Measurements from ENCODE around the gene CPNE7.
A peak's percentile ranks its signal among the peaks of the same experiment; 100 is the strongest.

The CPNE7 gene

DNA sequence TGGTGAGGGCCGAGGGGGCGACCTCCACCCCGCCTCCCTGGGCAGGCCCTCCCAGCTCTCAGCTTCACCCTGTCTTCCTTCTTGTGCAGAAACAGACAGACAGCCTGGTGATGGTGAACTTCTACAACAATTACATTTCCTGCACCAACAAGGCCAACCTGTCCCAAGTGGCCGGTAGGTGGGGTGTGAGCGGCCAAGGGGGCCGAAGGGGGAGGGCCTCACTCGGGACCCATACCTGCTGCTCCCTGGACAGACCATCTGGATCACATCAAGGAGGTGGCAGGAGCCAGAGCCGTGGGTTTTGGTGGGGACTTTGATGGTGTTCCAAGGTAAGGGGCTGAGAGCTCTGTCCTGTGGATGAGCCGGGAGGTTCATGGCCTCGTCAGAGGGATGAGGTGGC, 61.8 kb downstream of the CPNE7 start:
- no peak overlapping the region for H3K4me3 Mint-ChIP-seq
- H3K27ac Mint-ChIP-seq, result no peak overlapping the region
- DNase-seq (ENCODE audit: low spot score in 2 of 2), result no peak
- peaks cover 3% of the 10 kb centered on the region for H3K27me3 Mint-ChIP-seq
- no peaks in the 10 kb centered on the region for H3K36me3 Mint-ChIP-seq
- H3K9me3 Mint-ChIP-seq, result no peaks in the 10 kb centered on the region
- peaks cover 6% of the 10 kb centered on the region for H3K4me1 Mint-ChIP-seq
- no peak for ATAC-seq (ENCODE audit: low read depth)

DNA sequence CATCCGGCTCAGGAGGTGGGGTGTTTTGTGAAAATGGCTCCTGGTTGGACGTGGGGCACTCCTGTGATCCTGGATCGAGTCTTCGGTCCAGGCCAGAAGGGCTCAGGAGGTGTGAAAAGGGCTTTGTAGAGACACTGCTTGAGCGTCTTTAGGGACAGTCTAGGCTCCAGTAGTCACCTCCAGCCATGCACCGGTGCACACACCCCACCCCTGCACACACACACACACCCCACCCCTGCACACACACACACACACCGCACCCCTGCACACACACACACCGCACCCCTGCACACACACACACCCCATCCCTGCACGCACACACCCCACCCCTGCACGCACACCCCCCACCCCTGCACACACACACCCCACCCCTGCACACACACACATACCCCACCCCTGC, 62.9 kb downstream of the CPNE7 start:
- no peak overlapping the region for H3K27ac Mint-ChIP-seq

DNA sequence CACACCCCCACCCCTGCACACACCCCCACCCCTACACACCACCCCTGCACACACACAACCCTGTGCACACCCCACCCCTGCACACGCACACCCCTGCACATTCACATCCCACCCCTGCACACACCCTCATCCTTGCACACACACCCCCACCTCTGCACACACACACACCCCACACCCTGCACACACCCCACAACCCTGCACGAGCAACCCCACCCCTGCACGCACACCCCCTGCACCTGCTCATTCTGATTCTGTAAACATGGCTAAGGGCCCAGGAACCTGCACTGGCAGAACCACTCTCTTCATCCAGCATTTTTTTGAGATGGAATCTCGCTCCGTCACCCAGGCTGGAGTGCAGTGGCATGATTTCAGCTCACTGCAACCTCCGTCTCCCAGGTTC, 63.8 kb downstream of the CPNE7 start:
- peaks cover 6% of the 10 kb centered on the region for H3K4me1 Mint-ChIP-seq
- DNase-seq (ENCODE audit: low spot score in 2 of 2) (no peak), ATAC-seq (ENCODE audit: low read depth) (no peak)
- peaks cover 2% of the 10 kb centered on the region for H3K27me3 Mint-ChIP-seq
- H3K9me3 Mint-ChIP-seq, result no peaks in the 10 kb centered on the region
- no peak overlapping the region for H3K4me3 Mint-ChIP-seq
- no peak overlapping the region for H3K27ac Mint-ChIP-seq
- H3K36me3 Mint-ChIP-seq, result no peaks in the 10 kb centered on the region

More for the DNA sequence above, 62.9 kb downstream of the CPNE7 start:
- Mint-ChIP-seq H3K4me1 (peaks cover 6% of the 10 kb centered on the region), H3K36me3 (no peaks in the 10 kb centered on the region), H3K27me3 (peaks cover 2% of the 10 kb centered on the region), H3K4me3 (no peak overlapping the region), H3K9me3 (no peaks in the 10 kb centered on the region)
- ATAC-seq (ENCODE audit: low read depth) (no peak), DNase-seq (ENCODE audit: low spot score in 2 of 2) (no peak)

DNA sequence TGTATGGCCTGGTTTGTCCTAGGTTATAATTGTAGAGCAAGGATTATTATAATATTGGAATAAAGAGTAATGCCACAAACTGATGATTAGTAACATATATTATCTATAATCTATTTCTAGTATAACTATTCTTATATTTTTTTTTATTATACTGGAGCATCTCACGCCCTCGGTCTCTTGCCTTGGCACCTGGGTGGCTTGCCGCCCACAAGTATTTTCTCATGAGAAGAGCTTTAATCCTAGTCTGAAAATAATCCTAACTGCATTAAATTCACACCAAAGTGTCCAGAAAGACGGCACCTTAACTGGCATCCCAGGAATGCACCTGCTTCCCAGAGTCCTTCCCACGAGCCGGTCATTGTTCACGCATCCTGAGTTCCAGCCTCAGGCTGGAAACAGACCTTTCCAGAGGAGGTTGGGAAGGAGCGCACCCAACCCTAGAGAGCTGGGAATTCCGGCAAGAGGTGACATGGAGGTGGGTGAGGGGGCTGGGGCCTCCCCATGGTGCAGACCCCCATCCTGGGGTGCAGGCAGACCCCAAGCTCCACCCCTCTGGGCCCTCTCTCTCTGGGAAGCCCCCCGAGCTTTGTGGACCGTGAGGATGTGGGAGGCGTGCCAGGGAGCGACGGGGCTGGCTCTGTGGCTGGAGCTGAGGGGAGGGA, 66.0 kb downstream of the CPNE7 start:
- Mint-ChIP-seq H3K27ac (no peak overlapping the region), H3K4me1 (peaks cover 6% of the 10 kb centered on the region), H3K36me3 (peaks cover 11% of the 10 kb centered on the region), H3K27me3 (peaks cover 2% of the 10 kb centered on the region), H3K4me3 (no peak overlapping the region), H3K9me3 (no peaks in the 10 kb centered on the region)
- ATAC-seq (ENCODE audit: low read depth) (no peak), DNase-seq (ENCODE audit: low spot score in 2 of 2) (no peak)

DNA sequence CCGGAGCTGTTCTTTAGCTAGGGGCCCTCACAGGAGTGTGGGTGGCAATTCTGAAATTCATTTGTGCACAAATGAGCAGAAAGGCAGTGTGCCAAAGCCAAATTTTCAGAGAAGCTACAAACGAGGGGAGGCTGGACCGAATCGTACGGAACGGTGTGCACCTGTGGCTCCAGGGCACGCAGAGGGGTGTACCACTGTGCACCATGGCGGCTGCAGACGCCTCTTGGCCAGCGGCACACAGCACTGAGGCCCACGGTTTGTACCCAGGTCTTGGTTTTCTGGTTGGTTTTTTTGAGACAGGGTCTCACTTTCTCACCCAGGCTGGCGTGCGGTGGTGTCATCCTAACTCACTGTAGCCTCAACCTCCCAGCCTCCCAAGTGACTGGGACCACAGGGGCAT, 67.0 kb downstream of the CPNE7 start:
- H3K27ac Mint-ChIP-seq, result no peak overlapping the region
- ATAC-seq (ENCODE audit: low read depth), result no peak
- peaks cover 14% of the 10 kb centered on the region for H3K36me3 Mint-ChIP-seq
- H3K4me3 Mint-ChIP-seq, result no peak overlapping the region
- no peak for DNase-seq (ENCODE audit: low spot score in 2 of 2)
- no peaks in the 10 kb centered on the region for H3K9me3 Mint-ChIP-seq
- H3K27me3 Mint-ChIP-seq, result peaks cover 2% of the 10 kb centered on the region
- peaks cover 6% of the 10 kb centered on the region for H3K4me1 Mint-ChIP-seq

DNA sequence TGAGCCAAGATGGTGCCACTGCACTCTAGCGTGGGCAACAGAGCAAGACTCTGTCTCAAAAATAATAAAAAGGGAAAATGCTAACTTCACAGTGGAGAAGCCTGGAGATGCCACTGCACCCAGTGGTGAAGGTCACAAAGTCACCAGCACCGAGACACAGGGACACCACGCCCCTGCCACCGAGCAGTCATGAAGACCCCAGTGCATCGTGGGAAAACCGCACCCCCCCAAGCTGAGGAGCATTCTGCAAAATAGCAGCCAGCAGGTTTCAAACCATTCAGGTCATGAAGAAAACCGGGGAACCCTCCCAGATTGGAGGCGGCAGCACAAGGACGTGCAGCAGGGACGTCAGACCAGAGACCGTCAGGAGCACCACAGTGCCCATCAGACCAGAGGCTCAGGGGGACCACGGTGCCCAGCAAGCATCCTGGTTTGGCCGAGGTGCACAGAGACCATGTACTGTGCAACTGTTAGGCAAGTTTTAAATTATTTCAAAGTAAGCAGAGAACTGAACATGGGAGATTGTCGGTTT, 68.3 kb downstream of the CPNE7 start:
- H3K9me3 Mint-ChIP-seq, result no peaks in the 10 kb centered on the region
- no peak overlapping the region for H3K27ac Mint-ChIP-seq
- H3K4me3 Mint-ChIP-seq, result no peak overlapping the region
- H3K36me3 Mint-ChIP-seq, result peaks cover 19% of the 10 kb centered on the region
- peaks cover 2% of the 10 kb centered on the region for H3K27me3 Mint-ChIP-seq
- ATAC-seq (ENCODE audit: low read depth), result no peak
- peaks cover 6% of the 10 kb centered on the region for H3K4me1 Mint-ChIP-seq
- DNase-seq (ENCODE audit: low spot score in 2 of 2), result no peak

DNA sequence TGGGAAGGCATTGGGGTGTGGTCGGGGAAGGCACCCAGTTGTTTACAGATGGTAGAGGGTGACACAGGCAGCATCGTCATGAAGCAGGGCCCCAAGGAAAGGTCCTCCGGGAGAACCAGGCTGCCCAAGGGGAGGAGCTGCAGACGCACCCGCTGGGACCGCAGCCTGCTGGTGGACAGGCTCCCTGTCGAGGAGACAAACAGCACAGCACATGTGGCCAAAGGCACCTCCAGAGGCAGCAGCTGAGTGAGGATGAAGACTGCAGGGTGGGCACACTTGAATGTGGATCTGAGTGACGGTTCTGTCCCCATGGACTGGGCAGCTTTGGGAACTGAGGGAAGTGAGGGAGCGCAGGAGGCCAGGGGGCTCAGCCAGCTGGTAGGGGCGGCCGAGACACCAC, 69.6 kb downstream of the CPNE7 start:
- no peak overlapping the region for H3K27ac Mint-ChIP-seq

DNA sequence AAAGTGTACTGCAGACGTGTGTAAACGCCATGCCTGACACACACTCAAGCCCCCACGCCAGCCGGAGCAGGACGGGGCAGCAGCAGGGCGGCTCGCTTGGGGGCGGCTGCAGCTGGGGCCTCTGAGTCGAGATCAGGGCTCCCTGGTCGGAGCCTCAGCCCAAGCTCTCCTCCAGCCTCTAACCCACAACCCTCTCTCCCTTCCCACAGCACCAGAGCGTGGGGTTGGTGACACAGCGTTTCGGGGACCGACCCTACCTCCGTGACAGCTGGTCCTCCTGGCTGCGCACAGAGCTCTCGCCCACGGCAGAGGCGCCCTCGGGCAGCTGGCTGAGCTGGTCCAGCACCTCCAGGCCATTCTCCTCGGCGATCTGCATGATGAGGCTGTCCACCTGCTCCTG, 70.7 kb downstream of the CPNE7 start:
- Mint-ChIP-seq H3K4me3 (no peak overlapping the region), H3K9me3 (no peaks in the 10 kb centered on the region), H3K27me3 (no peaks in the 10 kb centered on the region), H3K36me3 (peaks cover 27% of the 10 kb centered on the region), H3K27ac (peak overlapping the region; percentile 20), H3K4me1 (no peaks in the 10 kb centered on the region)
- DNase-seq (ENCODE audit: low spot score in 2 of 2) (no peak), ATAC-seq (ENCODE audit: low read depth) (no peak)

More for the DNA sequence above, 69.6 kb downstream of the CPNE7 start:
- no peak overlapping the region for H3K4me3 Mint-ChIP-seq
- H3K4me1 Mint-ChIP-seq, result peaks cover 6% of the 10 kb centered on the region
- H3K9me3 Mint-ChIP-seq, result no peaks in the 10 kb centered on the region
- no peaks in the 10 kb centered on the region for H3K27me3 Mint-ChIP-seq
- DNase-seq (ENCODE audit: low spot score in 2 of 2) (no peak), ATAC-seq (ENCODE audit: low read depth) (no peak)
- H3K36me3 Mint-ChIP-seq, result peaks cover 25% of the 10 kb centered on the region

Data from memory B cell (primary cell).